IMR-90 (cell line): ENCODE measurements around the gene NPPC. TPM values are rescaled to one million over a fixed set of nuclear protein-coding genes. Genes with fewer than 3 reads are reported as not detected.

ENCODE experiments used
- ATAC-seq: fragments of 200-7000 bp; cut with Tn5 transposase; 2 replicates; pipeline ENCODE4 v1.9.1; 2020; ENCODE audit warnings: low read depth, mild to moderate bottlenecking, moderate library complexity
- BruUV-seq: library from RNA; stranded (reverse); fragments of 400-500 nt; replicated peaks from 2 replicates; lab custom pipeline; 2021; lab: Mats Ljungman, UMichigan
- CTCF ChIA-PET: fragments of 300-600 bp; formaldehyde crosslinking; extraction: SDS; loops from one replicate; lab custom pipeline; 2021; ENCODE audit warnings: antibody characterized with exemption; lab: Yijun Ruan, JAX
- POLR2A ChIA-PET: fragments of 300-600 bp; sonication (Branson Sonifier 250); formaldehyde crosslinking; loops from one replicate; lab custom pipeline; 2022; ENCODE audit warnings: antibody characterized with exemption; ENCODE audit not compliant: unreplicated experiment; lab: Charles Lee
- DNase-seq: peaks from one replicate; pipeline ENCODE4 v3.0.0; 2013
- H2AFZ ChIP-seq: replicated peaks from 2 replicates; pipeline ENCODE3; 2013; ENCODE audit warnings: low read length, mild to moderate bottlenecking; ENCODE audit not compliant: poor library complexity
- H2AK5ac ChIP-seq: 2 replicates; pipeline ENCODE4 v1.6.1; 2013; ENCODE audit warnings: low read depth, low read length, inconsistent platforms
- H2AK9ac ChIP-seq: replicated peaks from 2 replicates; pipeline ENCODE3; 2013; ENCODE audit warnings: mild to moderate bottlenecking, low read depth, low read length, moderate library complexity; ENCODE audit not compliant: poor library complexity
- H2BK120ac ChIP-seq: 2 replicates; pipeline ENCODE4 v1.6.1; 2013; ENCODE audit warnings: low read depth, low read length, inconsistent platforms
- H2BK15ac ChIP-seq: 3 replicates; pipeline ENCODE4 v1.6.1; 2013; ENCODE audit warnings: low read depth, low read length, inconsistent platforms
- H2BK20ac ChIP-seq: 2 replicates; pipeline ENCODE4 v1.6.1; 2013; ENCODE audit warnings: low read depth, mild to moderate bottlenecking, inconsistent platforms, low read length, moderate library complexity
- H2BK5ac ChIP-seq: 2 replicates; pipeline ENCODE4 v1.6.1; 2013; ENCODE audit warnings: mild to moderate bottlenecking, low read depth, low read length, inconsistent platforms; ENCODE audit not compliant: poor library complexity, severe bottlenecking
- H3K14ac ChIP-seq: replicated peaks from 2 replicates; pipeline ENCODE4 v1.6.1; 2013; ENCODE audit warnings: low read depth, low read length, inconsistent platforms
- H3K18ac ChIP-seq: 2 replicates; pipeline ENCODE4 v1.6.1; 2013; ENCODE audit warnings: low read depth, low read length, control low read depth
- H3K23ac ChIP-seq: 2 replicates; pipeline ENCODE4 v1.6.1; 2013; ENCODE audit warnings: low read depth, low read length, inconsistent platforms
- H3K27ac ChIP-seq: 2 replicates; pipeline ENCODE4 v1.5.1; 2013; ENCODE audit warnings: mild to moderate bottlenecking, control low read depth, low read length; ENCODE audit not compliant: insufficient read depth
- H3K27me3 ChIP-seq: 2 replicates; pipeline ENCODE4 v1.6.1; 2013; ENCODE audit warnings: low read length; ENCODE audit not compliant: control insufficient read depth, insufficient read depth
- H3K36me3 ChIP-seq: 2 replicates; pipeline ENCODE4 v1.6.1; 2013; ENCODE audit warnings: low read length, mixed read lengths; ENCODE audit not compliant: control insufficient read depth, insufficient read depth
- H3K4ac ChIP-seq: 2 replicates; pipeline ENCODE4 v1.6.1; 2013; ENCODE audit warnings: low read depth, low read length, inconsistent platforms
- H3K4me1 ChIP-seq: 2 replicates; pipeline ENCODE4 v1.6.1; 2013; ENCODE audit warnings: low read length, mixed read lengths; ENCODE audit not compliant: control insufficient read depth, insufficient read depth
- H3K4me2 ChIP-seq: 2 replicates; pipeline ENCODE4 v1.6.1; 2013; ENCODE audit warnings: low read depth, mild to moderate bottlenecking, control low read depth, low read length, moderate library complexity
- H3K4me3 ChIP-seq: 2 replicates; pipeline ENCODE4 v1.5.1; 2013; ENCODE audit warnings: low read depth, mild to moderate bottlenecking, control low read depth, low read length, moderate library complexity; ENCODE audit not compliant: insufficient read depth
- H3K56ac ChIP-seq: 2 replicates; pipeline ENCODE4 v1.6.1; 2013; ENCODE audit warnings: low read length, inconsistent platforms; ENCODE audit not compliant: insufficient read depth; ENCODE audit errors: extremely low read depth
- H3K79me1 ChIP-seq, 2 experiments: 2 replicates each; pipeline ENCODE4 v1.6.1; 2013; ENCODE audit warnings: low read length in 2 of 2, inconsistent platforms in 1 of 2, low read depth in 1 of 2
- H3K9ac ChIP-seq: 2 replicates; pipeline ENCODE4 v1.6.1; 2013; ENCODE audit warnings: low read depth, low read length, control low read depth
- H3K9me1 ChIP-seq: 2 replicates; pipeline ENCODE4 v1.6.1; 2013; ENCODE audit warnings: low read length, inconsistent platforms; ENCODE audit not compliant: insufficient read depth
- H3K9me3 ChIP-seq: 2 replicates; pipeline ENCODE4 v1.6.1; 2013; ENCODE audit warnings: low read length; ENCODE audit not compliant: control insufficient read depth, insufficient read depth
- H4K20me1 ChIP-seq: 2 replicates; pipeline ENCODE4 v1.6.1; 2013; ENCODE audit warnings: low read length, inconsistent platforms; ENCODE audit not compliant: insufficient read depth
- H4K5ac ChIP-seq: 2 replicates; pipeline ENCODE4 v1.6.1; 2013; ENCODE audit warnings: mild to moderate bottlenecking, low read depth, low read length, control low read depth
- H4K8ac ChIP-seq, 2 experiments: 2 replicates each; pipeline ENCODE4 v1.6.1; 2013; ENCODE audit warnings: low read depth in 2 of 2, low read length in 2 of 2, control low read depth in 1 of 2, inconsistent platforms in 1 of 2
- H4K91ac ChIP-seq: 2 replicates; pipeline ENCODE4 v1.6.1; 2013; ENCODE audit warnings: low read depth, low read length, inconsistent platforms; ENCODE audit not compliant: insufficient read depth
- BHLHE40 ChIP-seq: fragments of 150-350 bp; IDR thresholded peaks from 2 replicates; pipeline ENCODE4 v1.6.1; 2016; ENCODE audit warnings: mild to moderate bottlenecking, low read depth, low read length
- CHD1 ChIP-seq: IDR thresholded peaks from 2 replicates; pipeline ENCODE4 v1.6.1; 2012; ENCODE audit warnings: low read depth, low read length, improper control_type of control experiment
- CTCF ChIP-seq: conservative IDR thresholded peaks from 2 replicates; pipeline ENCODE4 v1.5.1; 2012; ENCODE audit warnings: mild to moderate bottlenecking, low read depth, low read length, improper control_type of control experiment
- FOS ChIP-seq: fragments of 150-350 bp; IDR thresholded peaks from 2 replicates; pipeline ENCODE4 v1.6.1; 2016; ENCODE audit warnings: low read depth, low read length
- MAFK ChIP-seq: IDR thresholded peaks from 2 replicates; pipeline ENCODE4 v1.6.1; 2012; ENCODE audit warnings: low read depth, low read length, improper control_type of control experiment
- MAZ ChIP-seq: IDR thresholded peaks from 2 replicates; pipeline ENCODE4 v1.6.1; 2012; ENCODE audit warnings: low read depth, mild to moderate bottlenecking, low read length, improper control_type of control experiment, moderate library complexity, borderline replicate concordance
- MXI1 ChIP-seq: IDR thresholded peaks from 2 replicates; pipeline ENCODE4 v1.6.1; 2012; ENCODE audit warnings: low read depth, mild to moderate bottlenecking, low read length, moderate library complexity, borderline replicate concordance
- NFE2L2 ChIP-seq: fragments of 150-350 bp; IDR thresholded peaks from 2 replicates; pipeline ENCODE4 v1.6.1; 2016; ENCODE audit warnings: low read depth, mild to moderate bottlenecking, low read length
- POLR2A ChIP-seq: IDR thresholded peaks from 2 replicates; pipeline ENCODE4 v1.6.1; 2012; ENCODE audit warnings: mild to moderate bottlenecking, low read depth, low read length
- SMC3 ChIP-seq: fragments of 150-350 bp; IDR thresholded peaks from 2 replicates; pipeline ENCODE4 v1.6.1; 2016; ENCODE audit warnings: low read depth, mild to moderate bottlenecking, antibody characterized with exemption, low read length, moderate library complexity
- WGBS, 2 experiments: methylation state at CpG; one replicate each; pipeline versions ENCODE4 v1.1.5 to v1.1.7; 2013; ENCODE audit warnings: missing lambda C conversion rate in 2 of 2; ENCODE audit not compliant: insufficient read length in 1 of 2; ENCODE audit errors: extremely low coverage in 2 of 2; 5-methylcytosine and 5-hydroxymethylcytosine counted together
- dilution Hi-C: fragments of 300-500 bp; cut with HindIII; formaldehyde crosslinking; loops from one replicate; pipeline ENCODE4 v1.14.3; 2018; ENCODE audit warnings: low sequenced_read_pairs; ENCODE audit not compliant: unreplicated experiment
- in situ Hi-C: fragments of 300-500 bp; cut with MboI; formaldehyde crosslinking; loops from 3 replicates; pipeline ENCODE4 v1.14.3; 2019; ENCODE audit warnings: low sequenced_read_pairs, inconsistent platforms, mixed read lengths
- intact Hi-C: fragments of 100-400 bp; cut with micrococcal nuclease; formaldehyde crosslinking; loops from 2 replicates; pipeline ENCODE4 v1.10.0; 2022
- polyA plus RNA-seq, 3 experiments: library from polyadenylated mRNA; depleted of rRNA; stranded (reverse); fragments of >200 nt; gene quantifications; 2 replicates each; pipeline ENCODE4 v1.2.3, GENCODE V29; 2012; ENCODE audit warnings: low replicate concordance in 1 of 3
- total RNA-seq: library from RNA; depleted of rRNA; stranded (reverse); fragments of >200 nt; gene quantifications from 2 replicates; pipeline ENCODE4 v1.2.3, GENCODE V29; 2012
- TF ChIP-seq, protein P1 (sequence below): fragments of 150-350 bp; IDR thresholded peaks from 2 replicates; pipeline ENCODE4 v1.6.1; 2017; ENCODE audit warnings: mild to moderate bottlenecking, antibody characterized with exemption, low read length, low read depth

The NPPC gene
- total and polyA plus RNA-seq, 2 of the 4 experiments (the other 2 are of a cell fraction) = 0.22 to 0.36 TPM

DNA sequence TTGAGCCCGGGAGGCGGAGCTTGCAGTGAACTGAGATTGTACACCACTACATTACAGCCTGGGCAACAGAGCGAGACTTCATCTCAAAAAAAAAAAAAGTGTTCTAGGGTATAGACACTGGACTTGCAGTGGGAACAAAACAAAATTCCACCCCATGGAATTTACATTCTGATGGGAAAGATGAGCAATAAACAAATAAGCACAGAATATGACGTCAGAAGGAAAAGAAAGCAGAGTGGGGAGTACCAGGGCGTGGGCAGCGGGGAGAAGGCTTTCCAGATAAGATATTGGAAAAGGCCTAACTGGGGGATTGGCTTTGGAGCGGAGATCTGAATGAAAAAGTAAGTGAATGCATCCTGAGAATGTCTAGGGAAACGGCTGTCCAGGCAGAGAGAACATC lies 17.6 kb downstream of the NPPC start:
- dilution Hi-C loops (no loop called here), in situ Hi-C loops (loop anchor here (5.0 kb wide), 2 partner anchors 409 to 524 kb away; no protein-coding TSS in a partner anchor), intact Hi-C loops (loop anchor here (10.0 kb wide), 1 partner anchor 596 kb away; no protein-coding TSS in a partner anchor)
- Histone ChIP-seq H2BK15ac (no peak overlapping the region), H3K9ac (no peak overlapping the region), H3K23ac (no peak overlapping the region), H2AK9ac (no peak overlapping the region), H2AFZ (no peak overlapping the region), H3K79me1 (no peaks in the 10 kb centered on the region), H3K9me1 (no peaks in the 10 kb centered on the region), H3K14ac (no peak overlapping the region), H3K4me1 (no peaks in the 10 kb centered on the region), H3K56ac (no peak overlapping the region), H3K27me3 (peaks cover 10% of the 10 kb centered on the region), H4K8ac (no peak overlapping the region), H3K4ac (no peak overlapping the region), H4K5ac (no peak overlapping the region), H2BK120ac (no peak overlapping the region), H2AK5ac (no peak overlapping the region), H2BK5ac (no peak overlapping the region), H4K20me1 (no peaks in the 10 kb centered on the region), H3K36me3 (no peaks in the 10 kb centered on the region), H3K4me2 (no peak overlapping the region), H4K91ac (no peak overlapping the region), H3K18ac (no peak overlapping the region), H3K4me3 (no peak overlapping the region), H3K9me3 (no peaks in the 10 kb centered on the region), H2BK20ac (no peak overlapping the region), H3K27ac (no peak overlapping the region)
- no TSS peak for BruUV-seq
- ChIA-PET CTCF (no interaction called here), POLR2A (no interaction called here)
- DNase-seq (no peak), ATAC-seq (no peak)
- WGBS, 2 experiments = 67% methylated on average over 3 of the region's 8 CpGs; no CpG with 5 or more reads in 1 of the 2 experiments
- no peak for TF ChIP-seq CTCF
- TF ChIP-seq CHD1 = no peak
- TF ChIP-seq MAFK = no peak
- TF ChIP-seq SMC3 = no peak
- TF ChIP-seq, protein P1, sequence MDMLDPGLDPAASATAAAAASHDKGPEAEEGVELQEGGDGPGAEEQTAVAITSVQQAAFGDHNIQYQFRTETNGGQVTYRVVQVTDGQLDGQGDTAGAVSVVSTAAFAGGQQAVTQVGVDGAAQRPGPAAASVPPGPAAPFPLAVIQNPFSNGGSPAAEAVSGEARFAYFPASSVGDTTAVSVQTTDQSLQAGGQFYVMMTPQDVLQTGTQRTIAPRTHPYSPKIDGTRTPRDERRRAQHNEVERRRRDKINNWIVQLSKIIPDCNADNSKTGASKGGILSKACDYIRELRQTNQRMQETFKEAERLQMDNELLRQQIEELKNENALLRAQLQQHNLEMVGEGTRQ = no peak
- no peak for TF ChIP-seq MXI1
- no peak for TF ChIP-seq POLR2A
- TF ChIP-seq BHLHE40 = no peak
- no peak for TF ChIP-seq FOS
- no peak for TF ChIP-seq MAZ
- no peak for TF ChIP-seq NFE2L2
